ENCODE data around the gene TSPAN5.

Gene TSPAN5

GRCh38 chr4:98558471-98559169 is 99.8 kb downstream of the TSPAN5 start:
- ATAC-seq: no peak
- no peak for TF ChIP-seq TSHZ2 (CRISPR knock-in tag; IDR thresholded peaks at IDR 0.05)
- TF ChIP-seq CSRNP3 (CRISPR knock-in tag; IDR thresholded peaks at IDR 0.05): no peak
- TF ChIP-seq CREB5 (CRISPR knock-in tag; IDR thresholded peaks at IDR 0.05; ENCODE audit: low read depth): no peak
- no peak for TF ChIP-seq ZNF565 (CRISPR knock-in tag; conservative IDR thresholded peaks at IDR 0.05; ENCODE audit: low read depth)
- TF ChIP-seq POU6F1 (CRISPR knock-in tag; IDR thresholded peaks at IDR 0.05; ENCODE audit: borderline replicate concordance, low read depth): no peak

- TF ChIP-seq GLIS3 (CRISPR knock-in tag; IDR thresholded peaks at IDR 0.05) (no peak), ZFP30 (CRISPR knock-in tag; IDR thresholded peaks at IDR 0.05) (no peak), OSR1 (CRISPR knock-in tag; IDR thresholded peaks at IDR 0.05) (no peak), CSRNP3 (CRISPR knock-in tag; IDR thresholded peaks at IDR 0.05) (no peak), TOX (CRISPR knock-in tag; IDR thresholded peaks at IDR 0.05; ENCODE audit: borderline replicate concordance) (no peak), ZNF565 (CRISPR knock-in tag; conservative IDR thresholded peaks at IDR 0.05; ENCODE audit: low read depth) (no peak), TCF4 (CRISPR knock-in tag; IDR thresholded peaks at IDR 0.05; ENCODE audit: borderline replicate concordance) (no peak), RARB (CRISPR knock-in tag; IDR thresholded peaks at IDR 0.05) (no peak), ZC3H10 (CRISPR knock-in tag; IDR thresholded peaks at IDR 0.05) (no peak), PATZ1 (CRISPR knock-in tag; IDR thresholded peaks at IDR 0.05; ENCODE audit: borderline replicate concordance) (no peak)
- no peak for ATAC-seq
These were observed 101.1 kb downstream of the TSPAN5 start for GRCh38 chr4:98557194-98557892.

GRCh38 chr4:98556451-98556850 is 102.0 kb downstream of the TSPAN5 start:
- no peak for ATAC-seq
- TF ChIP-seq ZNF70 (CRISPR knock-in tag; IDR thresholded peaks at IDR 0.05) (no peak), CSRNP3 (CRISPR knock-in tag; IDR thresholded peaks at IDR 0.05) (no peak), ZFP3 (CRISPR knock-in tag; IDR thresholded peaks at IDR 0.05) (no peak), CSDC2 (CRISPR knock-in tag; IDR thresholded peaks at IDR 0.05) (no peak), ZFP30 (CRISPR knock-in tag; IDR thresholded peaks at IDR 0.05) (no peak), TOX (CRISPR knock-in tag; IDR thresholded peaks at IDR 0.05; ENCODE audit: borderline replicate concordance) (no peak), SNAI2 (CRISPR knock-in tag; IDR thresholded peaks at IDR 0.05) (no peak), TSHZ2 (CRISPR knock-in tag; IDR thresholded peaks at IDR 0.05) (no peak), OSR1 (CRISPR knock-in tag; IDR thresholded peaks at IDR 0.05) (no peak), ZNF8 (CRISPR knock-in tag; IDR thresholded peaks at IDR 0.05) (no peak)

Data from SK-N-SH treated with all-trans-retinoic acid at 6 μM for 48 hours (cell line).